ENCODE data around the gene ZNF682. TPM values are rescaled to one million over a fixed set of nuclear protein-coding genes. Genes with fewer than 3 reads are reported as not detected.
"Not testable (repeated sequence)": the region's sequence is repeated elsewhere in the genome, so short reads cannot be mapped to it uniquely, and the experiment has no call there.

ZNF682 gene
- total RNA-seq (10 to 100 TPM in 2 of 5 experiments, 1 to 10 TPM in 3; 5.3 to 13.0 (median 9.5) TPM), polyA plus RNA-seq (1 to 10 TPM; 4.0 to 5.3 TPM), total RNA-seq (16.4 reads per million, percentile 46 among the genes with 10 or more reads in this experiment)

GRCh38 chr19:20039203-20039723 is at the start of gene ZNF682:
TSS of gene ZNF682 (minus strand) at chr19:20039505. CDS start at chr19:20039345, 160 bp downstream.
- CTCF ChIA-PET, result interaction anchor here (1.1 kb wide), 1 partner anchor 128 kb away, joined by 3 read pairs; the partner anchor contains the start of gene ZNF486
- H3K4me1 Mint-ChIP-seq, result peaks cover 5 to 27% (median 25%) of the 10 kb centered on the region in 7 donors

GRCh38 chr19:20082876-20083275 is 43.6 kb upstream of the ZNF682 start:
- H3K4me1 ChIP-seq (ENCODE audit: control insufficient read depth in 2 of 2, insufficient read depth in 2 of 2, low read length in 2 of 2); H3K27ac Mint-ChIP-seq; intact Hi-C loops (cut with micrococcal nuclease); H3K27ac ChIP-seq (ENCODE audit: low read depth, low read length); H3K36me3 ChIP-seq (ENCODE audit: control insufficient read depth in 2 of 3, insufficient read depth in 3 of 3, low read length in 3 of 3); CTCF ChIA-PET; ATAC-seq; H3K4me3 ChIP-seq (ENCODE audit: low read length); H3K27me3 ChIP-seq (ENCODE audit: control insufficient read depth in 2 of 2, insufficient read depth in 2 of 2, low read length in 2 of 2); POLR2A ChIA-PET; DNase-seq; H3K27me3 Mint-ChIP-seq; H3K9me3 ChIP-seq (ENCODE audit: control insufficient read depth in 2 of 3, low read length in 3 of 3): not testable (repeated sequence)
- H3K4me3 Mint-ChIP-seq, result peak overlapping the region in 1 of 10 donors; percentile 31
- H3K9me3 Mint-ChIP-seq, result peaks cover 0 to 59% (median 10%) of the 10 kb centered on the region in 11 donors
- H3K36me3 Mint-ChIP-seq, result peaks cover 7 to 50% (median 32%) of the 10 kb centered on the region in 5 donors
- peaks cover 0 to 23% (median 10%) of the 10 kb centered on the region in 7 donors for H3K4me1 Mint-ChIP-seq

More at GRCh38 chr19:20039203-20039723, at the start of gene ZNF682:
- POLR2A ChIA-PET, result interaction anchor here (0.8 to 3.4 kb wide), 10 partner anchors 12 to 1813 kb away, joined by 3 to 32 read pairs (median 4); partner anchors contain the start of genes ZNF253, ZNF429, ZNF43 and ZNF430
- Mint-ChIP-seq H3K27me3 (peaks cover 0 to 5% (median 0%) of the 10 kb centered on the region in 5 donors), H3K27ac (peak within 1 kb of the TSS; percentile 86 to 98 (median 94)), H3K4me3 (peak within 1 kb of the TSS; percentile 92 to 99 (median 96)), H3K36me3 (peaks cover 0 to 17% (median under 1%) of the 10 kb centered on the region in 5 donors), H3K9me3 (peaks cover 0 to 17% (median 0%) of the 10 kb centered on the region in 11 donors)
- Histone ChIP-seq H3K36me3 (ENCODE audit: control insufficient read depth in 2 of 3, insufficient read depth in 3 of 3, low read length in 3 of 3) (peaks cover 0 to 4% (median 0%) of the 10 kb centered on the region in 3 experiments), H3K4me3 (ENCODE audit: low read length) (peak within 1 kb of the TSS; percentile 90), H3K9me3 (ENCODE audit: control insufficient read depth in 2 of 3, low read length in 3 of 3) (no peaks in the 10 kb centered on the region), H3K27me3 (ENCODE audit: control insufficient read depth in 2 of 2, insufficient read depth in 2 of 2, low read length in 2 of 2) (no peaks in the 10 kb centered on the region), H3K27ac (ENCODE audit: low read depth, low read length) (peak within 1 kb of the TSS; percentile 81), H3K4me1 (ENCODE audit: control insufficient read depth in 2 of 2, insufficient read depth in 2 of 2, low read length in 2 of 2) (no peaks in the 10 kb centered on the region)
- peak; percentile 100 for ATAC-seq
- peak; percentile 83 to 96 (median 94) for DNase-seq
- intact Hi-C loops (cut with micrococcal nuclease), result loop anchor here (1.0 to 10.0 kb wide), 12 partner anchors 13 to 1816 kb away; partner anchors contain the start of genes ATP13A1 (in 1 of the 2), ZNF100 (in 1 of the 2), ZNF101 (in 1 of the 2) and ZNF430 (in 1 of the 2)

DNA sequence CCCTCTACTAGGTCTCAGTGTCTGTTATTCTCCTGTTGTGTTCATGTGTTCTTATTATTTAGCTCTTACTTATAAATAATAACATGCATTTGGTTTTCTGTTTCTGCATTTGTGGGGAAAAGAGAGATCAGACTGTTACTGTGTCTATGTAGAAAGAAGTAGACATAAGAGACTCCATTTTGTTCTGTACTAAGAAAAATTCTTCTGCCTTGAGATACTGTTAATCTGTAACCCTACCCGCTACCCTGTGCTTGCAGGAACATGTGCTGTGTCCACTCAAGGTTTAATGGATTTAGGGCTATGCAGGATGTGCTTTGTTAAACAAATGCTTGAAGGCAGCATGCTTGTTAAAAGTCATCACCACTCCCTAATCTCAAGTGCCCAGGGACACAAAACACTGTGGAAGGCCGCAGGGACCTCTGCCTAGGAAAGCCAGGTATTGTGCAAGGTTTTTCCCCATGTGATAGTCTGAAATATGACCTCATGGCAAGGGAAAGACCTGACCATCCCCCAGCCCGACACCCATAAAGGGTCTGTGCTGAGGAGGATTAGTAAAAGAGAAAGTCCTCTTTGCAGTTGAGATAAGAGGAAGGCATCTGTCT is 43.0 kb upstream of the ZNF682 start:
- intact Hi-C loops (cut with micrococcal nuclease); CTCF ChIA-PET; H3K27me3 Mint-ChIP-seq; H3K36me3 ChIP-seq (ENCODE audit: control insufficient read depth in 2 of 3, insufficient read depth in 3 of 3, low read length in 3 of 3); POLR2A ChIA-PET; H3K27ac Mint-ChIP-seq; H3K9me3 ChIP-seq (ENCODE audit: control insufficient read depth in 2 of 3, low read length in 3 of 3); H3K27ac ChIP-seq (ENCODE audit: low read depth, low read length); ATAC-seq; H3K4me1 ChIP-seq (ENCODE audit: control insufficient read depth in 2 of 2, insufficient read depth in 2 of 2, low read length in 2 of 2); H3K27me3 ChIP-seq (ENCODE audit: control insufficient read depth in 2 of 2, insufficient read depth in 2 of 2, low read length in 2 of 2); H3K4me3 ChIP-seq (ENCODE audit: low read length); DNase-seq: not testable (repeated sequence)
- Mint-ChIP-seq H3K36me3 (peaks cover 7 to 47% (median 28%) of the 10 kb centered on the region in 5 donors), H3K4me3 (peak overlapping the region in 1 of 10 donors; percentile 21), H3K9me3 (peaks cover 0 to 57% (median 7%) of the 10 kb centered on the region in 11 donors), H3K4me1 (peaks cover 0 to 27% (median 14%) of the 10 kb centered on the region in 7 donors)

DNA sequence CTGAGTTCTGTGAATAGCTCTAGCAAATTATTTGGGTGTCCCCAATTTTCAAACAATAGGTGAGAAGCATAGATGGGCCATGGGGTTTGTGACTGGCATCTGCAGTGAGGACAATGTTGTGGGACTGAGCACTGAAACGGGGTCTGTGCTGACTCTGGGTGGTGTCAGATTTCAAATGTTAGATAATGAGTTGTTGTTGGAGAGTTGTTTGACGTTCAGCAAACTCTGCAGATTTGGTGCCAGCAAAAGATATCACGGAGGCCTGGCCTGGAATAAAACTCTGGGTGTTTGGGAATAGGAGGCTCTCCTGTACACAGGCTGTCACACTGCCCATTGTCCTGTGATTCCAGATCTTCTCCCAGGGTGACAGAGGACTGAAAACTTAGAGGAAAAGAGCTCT is 41.4 kb upstream of the ZNF682 start:
- Mint-ChIP-seq H3K4me1 (peaks cover 0 to 27% (median 14%) of the 10 kb centered on the region in 7 donors), H3K36me3 (peaks cover 7 to 41% (median 28%) of the 10 kb centered on the region in 5 donors), H3K9me3 (peaks cover 0 to 56% (median 7%) of the 10 kb centered on the region in 11 donors), H3K4me3 (peak overlapping the region in 4 of 10 donors; percentile 3 to 56 (median 14)), H3K27me3 (no peaks in the 10 kb centered on the region), H3K27ac (no peak overlapping the region)
- no peak overlapping the region for H3K27ac ChIP-seq (ENCODE audit: low read depth, low read length)
- no peak for ATAC-seq
- H3K36me3 ChIP-seq (ENCODE audit: control insufficient read depth in 2 of 3, insufficient read depth in 3 of 3, low read length in 3 of 3), result no peaks in the 10 kb centered on the region
- CTCF ChIA-PET, result no interaction called here
- H3K27me3 ChIP-seq (ENCODE audit: control insufficient read depth in 2 of 2, insufficient read depth in 2 of 2, low read length in 2 of 2), result no peaks in the 10 kb centered on the region
- DNase-seq, result no peak
- H3K4me1 ChIP-seq (ENCODE audit: control insufficient read depth in 2 of 2, insufficient read depth in 2 of 2, low read length in 2 of 2), result peaks cover 4 to 8% of the 10 kb centered on the region in 2 donors
- intact Hi-C loops (cut with micrococcal nuclease), result no loop called here
- POLR2A ChIA-PET, result no interaction called here
- H3K4me3 ChIP-seq (ENCODE audit: low read length), result no peak overlapping the region
- H3K9me3 ChIP-seq (ENCODE audit: control insufficient read depth in 2 of 3, low read length in 3 of 3), result no peaks in the 10 kb centered on the region

DNA sequence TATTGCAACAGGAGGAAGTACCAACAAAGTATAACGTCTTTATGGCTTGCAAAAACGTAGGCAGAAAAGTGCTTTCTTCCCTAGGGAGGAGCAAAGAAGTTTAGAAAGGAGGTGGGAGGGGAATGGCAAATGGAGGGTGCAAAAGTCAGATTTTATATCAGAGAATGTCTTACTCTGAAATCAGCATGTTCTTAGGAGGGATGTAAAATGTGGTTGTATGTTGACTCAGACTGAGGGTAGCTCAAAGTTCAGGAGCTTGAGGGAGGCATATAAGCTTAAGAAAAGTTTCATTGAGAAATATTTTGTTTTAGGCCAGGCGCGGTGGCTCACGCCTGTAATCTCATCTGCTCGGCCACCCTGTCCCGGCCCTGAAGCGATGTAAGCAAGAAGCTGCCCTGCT is 40.2 kb upstream of the ZNF682 start:
- Mint-ChIP-seq H3K27me3 (no peaks in the 10 kb centered on the region), H3K4me1 (peaks cover 0 to 27% (median 14%) of the 10 kb centered on the region in 7 donors), H3K9me3 (peaks cover 0 to 52% (median 6%) of the 10 kb centered on the region in 11 donors), H3K4me3 (peak overlapping the region in 9 of 10 donors; percentile 15 to 89 (median 59)), H3K27ac (no peak overlapping the region), H3K36me3 (peaks cover 7 to 38% (median 28%) of the 10 kb centered on the region in 5 donors)
- Histone ChIP-seq H3K4me1 (ENCODE audit: control insufficient read depth in 2 of 2, insufficient read depth in 2 of 2, low read length in 2 of 2) (peaks cover 4 to 8% of the 10 kb centered on the region in 2 donors), H3K27ac (ENCODE audit: low read depth, low read length) (no peak overlapping the region), H3K4me3 (ENCODE audit: low read length) (no peak overlapping the region), H3K27me3 (ENCODE audit: control insufficient read depth in 2 of 2, insufficient read depth in 2 of 2, low read length in 2 of 2) (no peaks in the 10 kb centered on the region), H3K9me3 (ENCODE audit: control insufficient read depth in 2 of 3, low read length in 3 of 3) (no peaks in the 10 kb centered on the region), H3K36me3 (ENCODE audit: control insufficient read depth in 2 of 3, insufficient read depth in 3 of 3, low read length in 3 of 3) (no peaks in the 10 kb centered on the region)
- intact Hi-C loops (cut with micrococcal nuclease), result loop anchor here in 1 of 2 donors (5.0 to 10.0 kb wide), 5 partner anchors 302 to 1758 kb away; partner anchors contain the start of genes ZNF429, ZNF43 and ZNF66
- DNase-seq (no peak), ATAC-seq (no peak)
- CTCF ChIA-PET, result no interaction called here
- POLR2A ChIA-PET, result no interaction called here

GRCh38 chr19:20078581-20079031 is 39.3 kb upstream of the ZNF682 start:
- no peak for ATAC-seq
- peak overlapping the region; percentile 86 to 89 (median 88) for H3K4me3 Mint-ChIP-seq
- Histone ChIP-seq H3K36me3 (ENCODE audit: control insufficient read depth in 2 of 3, insufficient read depth in 3 of 3, low read length in 3 of 3) (no peaks in the 10 kb centered on the region), H3K9me3 (ENCODE audit: control insufficient read depth in 2 of 3, low read length in 3 of 3) (no peaks in the 10 kb centered on the region), H3K27me3 (ENCODE audit: control insufficient read depth in 2 of 2, insufficient read depth in 2 of 2, low read length in 2 of 2) (no peaks in the 10 kb centered on the region), H3K4me3 (ENCODE audit: low read length) (peak overlapping the region; percentile 86), H3K27ac (ENCODE audit: low read depth, low read length) (no peak overlapping the region), H3K4me1 (ENCODE audit: control insufficient read depth in 2 of 2, insufficient read depth in 2 of 2, low read length in 2 of 2) (peaks cover 4 to 8% of the 10 kb centered on the region in 2 donors)
- peaks cover 0 to 47% (median 6%) of the 10 kb centered on the region in 11 donors for H3K9me3 Mint-ChIP-seq
- peak in 4 of 9 donors; percentile 4 to 10 (median 6) for DNase-seq
- CTCF ChIA-PET, result no interaction called here
- H3K36me3 Mint-ChIP-seq, result peaks cover 7 to 36% (median 27%) of the 10 kb centered on the region in 5 donors
- no peaks in the 10 kb centered on the region for H3K27me3 Mint-ChIP-seq
- intact Hi-C loops (cut with micrococcal nuclease), result loop anchor here in 1 of 2 donors (5.0 to 10.0 kb wide), 5 partner anchors 301 to 1759 kb away; partner anchors contain the start of genes ZNF429, ZNF43 and ZNF66
- POLR2A ChIA-PET, result interaction anchor here (0.7 to 1.9 kb wide), 6 partner anchors 16 to 582 kb away, joined by 3 to 11 read pairs (median 5); partner anchors contain the start of genes ZNF486, ZNF626, ZNF682 and ZNF737
- peaks cover 0 to 27% (median 14%) of the 10 kb centered on the region in 7 donors for H3K4me1 Mint-ChIP-seq
- peak overlapping the region in 4 of 9 donors; percentile 39 to 82 (median 52) for H3K27ac Mint-ChIP-seq

Measured in naive thymus-derived CD4-positive, alpha-beta T cell (primary cell).